IPS-18a (cell line): ENCODE results near the gene PRSS12.
"Not testable (repeated sequence)": the region's sequence is repeated elsewhere in the genome, so short reads cannot be mapped to it uniquely, and the experiment has no call there.

Experiments used
- H3K27ac ChIP-seq: one replicate; pipeline ENCODE4 v1.5.1; 2013; ENCODE audit warnings: low read length
- H3K27me3 ChIP-seq: one replicate; pipeline ENCODE4 v1.6.1; 2013; ENCODE audit warnings: mild to moderate bottlenecking, low read length; ENCODE audit not compliant: control insufficient read depth, insufficient read depth
- H3K36me3 ChIP-seq: one replicate; pipeline ENCODE4 v1.6.1; 2013; ENCODE audit warnings: low read depth, low read length; ENCODE audit not compliant: control insufficient read depth
- H3K4me1 ChIP-seq: one replicate; pipeline ENCODE4 v1.6.1; 2013; ENCODE audit warnings: low read depth, low read length; ENCODE audit not compliant: control insufficient read depth
- H3K4me3 ChIP-seq: one replicate; pipeline ENCODE4 v1.5.1; 2013; ENCODE audit warnings: low read length
- H3K9ac ChIP-seq: one replicate; pipeline ENCODE4 v1.6.1; 2013; ENCODE audit warnings: mild to moderate bottlenecking, low read length, moderate library complexity
- H3K9me3 ChIP-seq: one replicate; pipeline ENCODE4 v1.6.1; 2013; ENCODE audit warnings: low read depth, low read length; ENCODE audit not compliant: control insufficient read depth

PRSS12 gene

DNA sequence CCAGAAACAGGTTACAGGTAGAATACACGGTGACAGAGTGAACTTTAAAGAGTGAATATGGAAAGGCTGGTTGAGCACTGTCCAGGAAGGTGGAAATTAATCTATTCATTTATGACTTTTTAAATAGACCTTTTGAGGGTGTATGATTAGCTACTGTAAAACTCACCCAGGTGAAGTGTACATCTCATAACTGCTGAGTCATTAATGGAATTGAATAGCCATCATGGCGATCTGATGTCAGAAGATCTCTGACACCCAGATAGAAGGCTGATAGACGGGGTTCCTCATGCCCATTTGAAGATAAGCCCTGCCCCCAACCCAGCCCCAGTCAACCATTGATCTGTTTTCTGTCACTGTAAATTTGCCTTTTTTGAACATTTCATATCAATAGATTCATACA, 84.0 kb downstream of the PRSS12 start:
- Histone ChIP-seq H3K27me3 (no peaks in the 10 kb centered on the region), H3K4me3 (no peak overlapping the region), H3K36me3 (no peaks in the 10 kb centered on the region), H3K9ac (no peak overlapping the region), H3K4me1 (no peaks in the 10 kb centered on the region), H3K9me3 (no peaks in the 10 kb centered on the region), H3K27ac (no peak overlapping the region)

DNA sequence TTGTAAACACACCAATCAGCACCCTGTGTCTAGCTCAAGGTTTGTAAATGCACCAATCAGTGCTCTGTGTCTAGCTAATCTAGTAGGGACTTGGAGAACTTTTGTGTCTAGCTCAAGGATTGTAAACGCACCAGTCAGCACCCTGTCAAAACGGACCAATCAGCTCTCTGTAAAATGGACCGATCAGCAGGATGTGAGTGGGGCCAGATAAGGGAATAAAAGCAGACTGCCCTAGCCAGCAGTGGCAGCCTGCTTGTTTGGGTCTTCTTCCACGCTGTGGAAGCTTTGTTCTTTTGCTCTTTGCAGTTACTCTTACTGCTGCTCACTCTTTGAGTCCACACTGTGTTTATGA, 86.7 kb downstream of the PRSS12 start:
- not testable (repeated sequence) for H3K27ac ChIP-seq, H3K27me3 ChIP-seq, H3K9me3 ChIP-seq, H3K36me3 ChIP-seq, H3K9ac ChIP-seq, H3K4me3 ChIP-seq, H3K4me1 ChIP-seq

DNA sequence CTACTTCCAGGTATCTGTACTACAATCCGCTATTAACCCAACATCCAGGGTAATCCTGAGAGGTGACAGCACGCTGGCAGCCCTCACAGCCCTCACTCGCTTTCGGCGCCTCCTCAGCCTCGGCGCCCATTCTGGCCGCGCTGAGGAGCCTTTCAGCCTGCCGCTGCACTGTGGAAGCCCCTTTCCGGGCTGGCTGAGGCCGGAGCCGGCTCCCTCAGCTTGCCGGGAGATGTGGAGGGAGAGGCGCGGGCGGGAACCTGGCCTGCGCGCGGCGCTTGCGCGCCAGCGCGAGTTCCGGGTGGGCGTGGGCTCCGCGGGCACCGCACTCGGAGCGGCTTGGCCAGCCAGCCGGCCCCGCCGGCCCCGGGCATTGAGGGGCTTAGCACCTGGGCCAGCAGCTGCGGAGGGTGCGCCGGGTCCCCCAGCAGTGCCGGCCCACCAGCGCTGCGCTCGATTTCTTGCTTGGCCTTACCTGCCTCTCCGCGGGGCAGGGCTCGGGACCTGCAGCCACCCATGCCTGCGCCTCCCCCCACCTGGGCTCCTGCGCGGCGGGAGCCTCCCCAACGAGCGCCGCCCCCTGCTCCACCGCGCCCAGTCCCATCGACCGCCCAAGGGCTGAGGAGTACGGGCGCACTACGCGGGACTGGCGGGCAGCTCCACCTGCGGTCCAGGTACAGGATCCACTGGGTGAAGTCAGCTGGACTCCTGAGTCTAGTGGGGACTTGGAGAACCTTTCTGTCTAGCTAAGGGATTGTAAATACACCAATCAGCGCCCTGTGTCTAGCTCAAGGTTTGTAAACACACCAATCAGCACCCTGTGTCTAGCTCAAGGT, 87.3 kb downstream of the PRSS12 start:
- no peaks in the 10 kb centered on the region for H3K4me1 ChIP-seq
- no peaks in the 10 kb centered on the region for H3K9me3 ChIP-seq
- no peaks in the 10 kb centered on the region for H3K27me3 ChIP-seq
- no peak overlapping the region for H3K9ac ChIP-seq
- H3K4me3 ChIP-seq, result no peak overlapping the region
- no peak overlapping the region for H3K27ac ChIP-seq
- no peaks in the 10 kb centered on the region for H3K36me3 ChIP-seq

DNA sequence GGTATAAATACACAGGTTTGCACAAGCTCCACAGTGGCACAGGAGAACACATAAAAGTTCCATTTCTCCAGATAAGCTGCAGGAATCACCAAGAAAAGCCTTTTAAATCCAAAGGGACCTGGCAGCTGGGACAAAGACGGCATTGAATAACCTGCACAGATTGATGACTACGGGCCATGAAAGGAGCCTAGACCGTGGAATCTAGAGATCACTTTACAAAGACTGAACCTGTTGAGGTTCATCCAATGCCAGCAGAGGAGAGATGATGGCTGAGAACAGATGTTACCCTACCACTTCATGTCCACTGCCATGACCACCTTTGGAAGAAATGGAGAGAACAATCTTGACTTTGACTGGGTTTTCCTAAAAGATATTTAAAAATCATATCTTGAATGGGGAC, 88.7 kb downstream of the PRSS12 start:
- no peak overlapping the region for H3K9ac ChIP-seq
- no peaks in the 10 kb centered on the region for H3K4me1 ChIP-seq
- H3K9me3 ChIP-seq, result no peaks in the 10 kb centered on the region
- H3K4me3 ChIP-seq, result no peak overlapping the region
- H3K27me3 ChIP-seq, result no peaks in the 10 kb centered on the region
- no peak overlapping the region for H3K27ac ChIP-seq
- H3K36me3 ChIP-seq, result no peaks in the 10 kb centered on the region

DNA sequence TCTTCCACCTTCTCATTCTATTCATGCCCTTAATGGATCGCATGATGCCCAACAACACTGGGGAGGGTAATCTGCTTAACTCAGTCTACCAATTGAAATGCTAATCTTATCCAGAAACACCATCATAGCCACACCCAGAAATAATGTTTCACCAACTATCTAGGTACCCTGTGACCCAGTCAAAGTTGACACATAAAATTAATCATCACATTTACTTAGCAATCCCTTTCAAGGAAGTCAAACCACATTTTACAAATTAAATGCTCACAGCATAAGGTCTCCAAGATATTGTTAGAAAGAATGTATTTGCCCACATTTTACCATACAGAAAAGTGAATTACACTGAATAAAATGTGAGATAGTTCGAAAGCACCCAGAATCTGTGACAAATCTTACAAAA, 92.5 kb downstream of the PRSS12 start:
- Histone ChIP-seq H3K9ac (no peak overlapping the region), H3K9me3 (no peaks in the 10 kb centered on the region), H3K27ac (no peak overlapping the region), H3K4me3 (no peak overlapping the region), H3K36me3 (no peaks in the 10 kb centered on the region), H3K4me1 (no peaks in the 10 kb centered on the region), H3K27me3 (no peaks in the 10 kb centered on the region)

DNA sequence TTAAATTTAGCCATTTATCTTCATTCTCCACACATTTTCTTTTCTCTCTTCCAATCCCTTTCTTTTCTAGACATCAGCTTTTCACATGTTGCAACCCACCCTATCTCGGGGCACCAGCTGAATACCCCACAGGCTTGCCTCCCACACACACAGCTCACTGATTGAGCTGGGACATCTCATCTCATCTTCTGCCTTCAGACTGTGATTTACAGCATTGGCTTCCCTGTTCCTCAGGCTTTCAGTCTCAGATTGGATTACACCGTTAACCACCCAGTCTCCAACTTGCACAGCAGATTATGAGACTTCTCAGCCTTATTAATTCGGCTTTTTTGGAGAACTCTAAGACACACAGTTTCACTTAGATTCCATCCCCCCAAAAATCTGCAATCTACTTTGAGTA, 93.7 kb downstream of the PRSS12 start:
- no peaks in the 10 kb centered on the region for H3K27me3 ChIP-seq
- H3K27ac ChIP-seq, result no peak overlapping the region
- no peak overlapping the region for H3K4me3 ChIP-seq
- H3K9ac ChIP-seq, result no peak overlapping the region
- H3K9me3 ChIP-seq, result no peaks in the 10 kb centered on the region
- H3K36me3 ChIP-seq, result no peaks in the 10 kb centered on the region
- no peaks in the 10 kb centered on the region for H3K4me1 ChIP-seq

DNA sequence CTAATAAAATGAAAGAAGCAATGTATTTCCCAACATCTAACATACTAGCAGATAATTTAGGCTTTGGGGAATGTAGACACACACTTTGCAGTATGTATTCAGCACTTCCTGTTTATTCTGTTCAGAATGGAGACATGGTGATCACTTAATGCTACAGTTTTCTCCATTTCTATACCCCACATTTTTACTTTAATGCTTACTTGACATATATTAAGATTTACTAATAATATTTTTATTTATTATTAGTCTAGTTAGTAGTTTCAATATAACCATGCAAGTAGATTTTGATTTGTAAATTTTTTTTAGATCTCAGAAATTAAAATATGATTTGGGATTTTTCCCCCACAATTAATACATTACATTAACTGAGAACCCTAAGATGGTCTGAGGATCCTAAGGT, 98.4 kb downstream of the PRSS12 start:
- Histone ChIP-seq H3K9me3 (no peaks in the 10 kb centered on the region), H3K4me3 (no peak overlapping the region), H3K27me3 (no peaks in the 10 kb centered on the region), H3K27ac (no peak overlapping the region), H3K4me1 (no peaks in the 10 kb centered on the region), H3K9ac (no peak overlapping the region), H3K36me3 (no peaks in the 10 kb centered on the region)

DNA sequence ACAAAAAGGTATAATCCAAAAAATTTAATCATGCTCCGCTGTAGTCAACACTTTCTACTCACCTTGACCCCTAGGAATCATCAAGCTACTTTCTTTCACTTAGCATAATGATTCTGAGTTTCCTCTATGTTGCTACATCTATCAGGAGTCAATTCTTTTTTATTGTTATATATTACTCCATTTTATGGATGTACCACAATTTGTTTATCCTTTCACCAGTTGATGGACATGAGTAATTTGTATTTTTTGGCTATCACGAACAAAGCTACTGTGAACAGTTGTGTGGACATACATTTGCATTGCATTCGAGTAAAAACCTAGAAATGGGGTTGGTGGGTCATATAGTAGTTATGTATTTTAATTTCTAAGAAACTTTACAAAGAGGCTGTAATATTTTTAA, 102.9 kb downstream of the PRSS12 start:
- Histone ChIP-seq H3K36me3 (no peaks in the 10 kb centered on the region), H3K27ac (no peak overlapping the region), H3K9ac (no peak overlapping the region), H3K4me1 (no peaks in the 10 kb centered on the region), H3K9me3 (no peaks in the 10 kb centered on the region), H3K4me3 (no peak overlapping the region), H3K27me3 (no peaks in the 10 kb centered on the region)

DNA sequence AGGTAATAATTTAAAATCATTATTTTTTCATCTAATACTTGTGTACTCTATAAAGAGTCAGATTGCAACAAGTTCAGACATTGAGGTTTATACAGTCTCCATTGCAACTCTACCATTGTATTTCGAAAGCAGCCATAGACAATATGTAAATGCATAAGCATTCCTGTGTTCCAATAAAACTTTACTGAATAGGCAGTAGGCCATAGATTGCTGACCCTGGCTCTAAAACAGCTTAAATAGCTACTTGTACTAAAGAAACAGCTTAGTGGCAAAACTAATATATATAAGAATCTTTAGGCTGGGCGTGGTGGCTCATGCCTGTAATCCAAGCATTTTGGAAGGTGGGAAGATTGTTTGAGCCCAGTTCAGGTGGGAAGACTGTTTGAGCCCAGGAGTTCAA, 115.3 kb downstream of the PRSS12 start:
- H3K27ac ChIP-seq, result no peak overlapping the region
- no peaks in the 10 kb centered on the region for H3K27me3 ChIP-seq
- H3K9ac ChIP-seq, result no peak overlapping the region
- H3K36me3 ChIP-seq, result no peaks in the 10 kb centered on the region
- H3K4me1 ChIP-seq, result no peaks in the 10 kb centered on the region
- no peak overlapping the region for H3K4me3 ChIP-seq
- no peaks in the 10 kb centered on the region for H3K9me3 ChIP-seq

DNA sequence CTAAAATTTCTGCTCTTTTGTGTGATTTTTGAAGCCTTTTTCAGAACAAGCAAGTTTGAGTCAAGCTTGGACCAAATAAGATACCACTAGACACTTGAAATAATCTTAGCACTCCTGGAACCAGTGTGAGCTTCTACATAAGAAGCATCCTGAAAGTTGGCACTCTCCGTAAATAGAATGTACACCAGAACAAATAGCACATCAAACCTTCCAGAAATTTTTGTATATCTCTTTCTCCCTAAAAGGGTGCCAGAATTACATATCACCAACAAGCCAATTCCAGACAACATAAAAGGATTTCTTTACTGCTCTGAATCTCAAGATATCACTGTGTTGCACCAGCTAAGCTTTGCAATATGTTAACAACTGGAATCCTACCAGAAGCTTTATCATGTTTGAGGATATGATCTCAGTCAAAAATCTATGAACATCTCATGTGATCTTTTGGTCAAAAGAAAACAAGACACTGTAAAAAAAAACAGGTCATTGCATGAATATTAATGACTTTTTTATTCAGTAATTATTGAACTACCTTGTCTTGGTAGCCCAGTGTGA, 117.2 kb downstream of the PRSS12 start:
- H3K9me3 ChIP-seq, result no peaks in the 10 kb centered on the region
- no peaks in the 10 kb centered on the region for H3K4me1 ChIP-seq
- no peaks in the 10 kb centered on the region for H3K36me3 ChIP-seq
- H3K4me3 ChIP-seq, result no peak overlapping the region
- H3K27ac ChIP-seq, result no peak overlapping the region
- no peaks in the 10 kb centered on the region for H3K27me3 ChIP-seq
- H3K9ac ChIP-seq, result no peak overlapping the region
